Myocyte (in vitro differentiated cells): ENCODE measurements around the gene CAB39. TPM values are rescaled to one million over a fixed set of nuclear protein-coding genes. Genes with fewer than 3 reads are reported as not detected.

Experiments used
- DNase-seq: peaks from one replicate; pipeline ENCODE4 v3.0.0-alpha.2; 2012; ENCODE audit warnings: low read depth
- total RNA-seq: library from RNA; depleted of rRNA; stranded (reverse); fragments of >200 nt; gene quantifications from 2 replicates; pipeline ENCODE4 v1.2.3, GENCODE V29; 2014

The CAB39 gene
- total RNA-seq, 1 donor from 2014 or later: 98.0 TPM

- no peak for DNase-seq
These were observed 67.0 kb downstream of the CAB39 start for GRCh38 chr2:230779607-230780006.

- peak; percentile 66 for DNase-seq
These were observed 68.6 kb downstream of the CAB39 start for GRCh38 chr2:230781130-230781797.

GRCh38 chr2:230783101-230783500 is 70.5 kb downstream of the CAB39 start:
- no peak for DNase-seq

GRCh38 chr2:230784795-230785194 is 72.2 kb downstream of the CAB39 start:
- DNase-seq: no peak

- DNase-seq: no peak
These were observed 72.7 kb downstream of the CAB39 start for GRCh38 chr2:230785346-230785745.

GRCh38 chr2:230787101-230787500 is 74.5 kb downstream of the CAB39 start:
- DNase-seq: no peak

- no peak for DNase-seq
These were observed 76.0 kb downstream of the CAB39 start for GRCh38 chr2:230788554-230789175.

- DNase-seq: no peak
These were observed 78.3 kb downstream of the CAB39 start for GRCh38 chr2:230790981-230791380.

- DNase-seq: peak; percentile 95
These were observed 81.1 kb downstream of the CAB39 start for GRCh38 chr2:230793572-230794359.

GRCh38 chr2:230794497-230794896 is 81.9 kb downstream of the CAB39 start:
- DNase-seq: no peak

- DNase-seq: no peak
These were observed 83.2 kb downstream of the CAB39 start for GRCh38 chr2:230795856-230796255.

GRCh38 chr2:230796280-230796862 is 83.7 kb downstream of the CAB39 start:
- DNase-seq: peak; percentile 77

- no peak for DNase-seq
These were observed 85.2 kb downstream of the CAB39 start for GRCh38 chr2:230797515-230798495.

- peak; percentile 60 for DNase-seq
These were observed 86.2 kb downstream of the CAB39 start for GRCh38 chr2:230798769-230799399.

GRCh38 chr2:230805353-230806017 is 92.8 kb downstream of the CAB39 start:
- no peak for DNase-seq

- no peak for DNase-seq
These were observed 95.1 kb downstream of the CAB39 start for GRCh38 chr2:230807729-230808128.

GRCh38 chr2:230809015-230809414 is 96.4 kb downstream of the CAB39 start:
- no peak for DNase-seq

- no peak for DNase-seq
These were observed 97.1 kb downstream of the CAB39 start for GRCh38 chr2:230809677-230810251.

- DNase-seq: no peak
These were observed 98.9 kb downstream of the CAB39 start for GRCh38 chr2:230811508-230811907.
